HepG2 (cell line): ENCODE data around the gene PMVK. TPM values are rescaled to one million over a fixed set of nuclear protein-coding genes. Genes with fewer than 3 reads are reported as not detected.

Experiments
- ARNTL ChIP-seq: sonication (generic); formaldehyde crosslinking; IDR thresholded peaks from 2 replicates; pipeline ENCODE4 v1.4.0; 2020; ENCODE audit warnings: mild to moderate bottlenecking, missing genetic modification reagents
- ATF3 ChIP-seq: sonication (generic); formaldehyde crosslinking; IDR thresholded peaks from 2 replicates; pipeline ENCODE4 v1.4.0; 2020; ENCODE audit warnings: missing genetic modification reagents
- ESRRA ChIP-seq: sonication (generic); formaldehyde crosslinking; IDR thresholded peaks from 2 replicates; pipeline ENCODE4 v1.5.1; 2020; ENCODE audit warnings: mild to moderate bottlenecking, low read depth, missing genetic modification reagents
- HES4 ChIP-seq: sonication (generic); formaldehyde crosslinking; IDR thresholded peaks from 2 replicates; pipeline ENCODE4 v1.9.0; 2021; ENCODE audit warnings: mild to moderate bottlenecking, missing genetic modification reagents, borderline replicate concordance
- HNRNPL ChIP-seq: fragments of 200-400 bp; formaldehyde crosslinking; IDR thresholded peaks from 2 replicates; pipeline ENCODE4 v1.6.1; 2017; ENCODE audit warnings: mild to moderate bottlenecking, low read depth, low read length
- MED1 ChIP-seq: sonication (generic); formaldehyde crosslinking; IDR thresholded peaks from 2 replicates; pipeline ENCODE4 v1.4.0; 2020; ENCODE audit warnings: missing genetic modification reagents
- MYC ChIP-seq: sonication (generic); formaldehyde crosslinking; IDR thresholded peaks from 2 replicates; pipeline ENCODE4 v1.9.0; 2021; ENCODE audit warnings: missing genetic modification reagents, borderline replicate concordance
- NFKBIZ ChIP-seq: IDR thresholded peaks from 2 replicates; pipeline ENCODE4 v1.6.1; 2018; ENCODE audit warnings: missing genetic modification reagents, missing compliant biosample characterization
- PTBP1 ChIP-seq: fragments of 200-400 bp; formaldehyde crosslinking; IDR thresholded peaks from 2 replicates; pipeline ENCODE4 v1.6.1; 2018; ENCODE audit warnings: low read length, low read depth; ENCODE audit not compliant: poor library complexity, severe bottlenecking
- SIX1 ChIP-seq: sonication (generic); formaldehyde crosslinking; IDR thresholded peaks from 2 replicates; pipeline ENCODE4 v1.4.0; 2020; ENCODE audit warnings: missing genetic modification reagents, borderline replicate concordance
- SOX13 ChIP-seq, 3 experiments: fragments of 450-650 bp in 1 of 3; sonication (generic) in 1 of 3; formaldehyde crosslinking in 1 of 3; IDR thresholded peaks in 2 of 3; conservative IDR thresholded peaks in 1 of 3; 2 replicates each; pipeline versions ENCODE4 v1.5.0 to v1.6.1; 2016 to 2020; ENCODE audit warnings: antibody characterized with exemption in 1 of 3, mild to moderate bottlenecking in 1 of 3, missing compliant biosample characterization in 1 of 3, missing genetic modification reagents in 1 of 3, moderate library complexity in 1 of 3
- SP5 ChIP-seq: IDR thresholded peaks from 2 replicates; pipeline ENCODE4 v1.6.1; 2016; ENCODE audit warnings: low read depth, borderline replicate concordance
- TEF ChIP-seq: sonication (generic); formaldehyde crosslinking; IDR thresholded peaks from 2 replicates; pipeline ENCODE4 v1.5.0; 2020; ENCODE audit warnings: missing genetic modification reagents
- THYN1 ChIP-seq: sonication (generic); formaldehyde crosslinking; IDR thresholded peaks from 2 replicates; pipeline ENCODE4 v1.8.1; 2023; ENCODE audit warnings: low read depth, mild to moderate bottlenecking, moderate library complexity, missing genetic modification reagents, borderline replicate concordance
- ZFP36 ChIP-seq: fragments of 150-350 bp; IDR thresholded peaks from 2 replicates; pipeline ENCODE4 v1.6.1; 2018; ENCODE audit warnings: borderline replicate concordance, low read length, low read depth; ENCODE audit not compliant: partially characterized antibody
- ZFP82 ChIP-seq: sonication (generic); formaldehyde crosslinking; IDR thresholded peaks from 2 replicates; pipeline ENCODE4 v1.5.1; 2020; ENCODE audit warnings: mild to moderate bottlenecking, missing genetic modification reagents, borderline replicate concordance
- ZNF296 ChIP-seq: sonication (generic); formaldehyde crosslinking; conservative IDR thresholded peaks from 2 replicates; pipeline ENCODE4 v1.5.0; 2020; ENCODE audit warnings: mild to moderate bottlenecking, missing genetic modification reagents
- ZNF362 ChIP-seq: sonication (generic); formaldehyde crosslinking; IDR thresholded peaks from 2 replicates; pipeline ENCODE4 v1.4.0; 2020; ENCODE audit warnings: missing genetic modification reagents, mild to moderate bottlenecking, borderline replicate concordance
- ZNF460 ChIP-seq: sonication (generic); formaldehyde crosslinking; IDR thresholded peaks from 2 replicates; pipeline ENCODE4 v1.5.1; 2020; ENCODE audit warnings: missing genetic modification reagents, mild to moderate bottlenecking, borderline replicate concordance
- ZNF589 ChIP-seq: sonication (generic); formaldehyde crosslinking; conservative IDR thresholded peaks from 2 replicates; pipeline ENCODE4 v1.8.0; 2022; ENCODE audit warnings: mild to moderate bottlenecking, moderate library complexity, missing genetic modification reagents
- ZNF660 ChIP-seq: sonication (generic); formaldehyde crosslinking; IDR thresholded peaks from 2 replicates; pipeline ENCODE4 v1.5.1; 2020; ENCODE audit warnings: mild to moderate bottlenecking, low read depth, missing genetic modification reagents, borderline replicate concordance
- polyA plus RNA-seq, 8 experiments: library from polyadenylated mRNA; depleted of rRNA in 3 of 8; stranded (reverse) in 7 of 8; unstranded in 1 of 8; fragments of >200 nt; fragmentation: Illumina TruSeq in 4 of 8; extraction: Trizol in 4 of 8; gene quantifications; 2 replicates each; pipeline versions ENCODE4 v1.2.1 to v1.2.3, GENCODE V29; 2011 to 2016; ENCODE audit warnings: low read depth in 4 of 8, missing spikeins in 1 of 8, mixed read lengths in 1 of 8; ENCODE audit not compliant: insufficient read depth in 1 of 8
- total RNA-seq, 5 experiments: library from RNA; depleted of rRNA; stranded (reverse); fragments of >200 nt; fragmentation: Illumina TruSeq; extraction: Trizol; gene quantifications; 2 replicates each; pipeline ENCODE4 v1.2.3, GENCODE V29; 2016; ENCODE audit warnings: low read depth in 1 of 5
- TF ChIP-seq, protein P1 (sequence below): sonication (generic); formaldehyde crosslinking; IDR thresholded peaks from 2 replicates; pipeline ENCODE4 v1.4.0; 2020; ENCODE audit warnings: mild to moderate bottlenecking, missing genetic modification reagents
- TF ChIP-seq, protein P2 (sequence below): IDR thresholded peaks from 2 replicates; pipeline ENCODE4 v1.6.1; 2016; ENCODE audit warnings: missing genetic modification reagents, missing compliant biosample characterization
- TF ChIP-seq, protein P3 (sequence below): sonication (generic); formaldehyde crosslinking; IDR thresholded peaks from 2 replicates; pipeline ENCODE4 v1.4.0; 2020; ENCODE audit warnings: missing genetic modification reagents

Gene PMVK
- total and polyA plus RNA-seq, 2 of the 13 experiments (the other 11 are each of a cell fraction or from before 2014, with no cell fraction given), result 3.9 to 12.6 TPM

- TF ChIP-seq ZFP82 (CRISPR knock-in tag), result peak; percentile 34; the same call in 1 of the 2 replicates
- no peak for TF ChIP-seq ZFP36
- TF ChIP-seq ZNF362 (CRISPR knock-in tag), result no peak; the same call in 1 of the 2 replicates
- TF ChIP-seq SOX13 (IDR thresholded peaks at IDR 0.05), result no peak
- no peak for TF ChIP-seq SOX13 (CRISPR knock-in tag; conservative IDR thresholded peaks at IDR 0.05 in 1 of 2, IDR thresholded peaks at IDR 0.05 in 1 of 2)
- TF ChIP-seq THYN1 (CRISPR knock-in tag), result no peak
- peak; percentile 57; the same call in 1 of the 2 replicates for TF ChIP-seq MYC (CRISPR knock-in tag)
- no peak for TF ChIP-seq ZNF589 (CRISPR knock-in tag)
- TF ChIP-seq NFKBIZ, result no peak
- TF ChIP-seq ZNF460 (CRISPR knock-in tag), result peak; percentile 28; the same call in 1 of the 2 replicates
- peak; percentile 58 for TF ChIP-seq MED1 (CRISPR knock-in tag)
- TF ChIP-seq, protein P1, sequence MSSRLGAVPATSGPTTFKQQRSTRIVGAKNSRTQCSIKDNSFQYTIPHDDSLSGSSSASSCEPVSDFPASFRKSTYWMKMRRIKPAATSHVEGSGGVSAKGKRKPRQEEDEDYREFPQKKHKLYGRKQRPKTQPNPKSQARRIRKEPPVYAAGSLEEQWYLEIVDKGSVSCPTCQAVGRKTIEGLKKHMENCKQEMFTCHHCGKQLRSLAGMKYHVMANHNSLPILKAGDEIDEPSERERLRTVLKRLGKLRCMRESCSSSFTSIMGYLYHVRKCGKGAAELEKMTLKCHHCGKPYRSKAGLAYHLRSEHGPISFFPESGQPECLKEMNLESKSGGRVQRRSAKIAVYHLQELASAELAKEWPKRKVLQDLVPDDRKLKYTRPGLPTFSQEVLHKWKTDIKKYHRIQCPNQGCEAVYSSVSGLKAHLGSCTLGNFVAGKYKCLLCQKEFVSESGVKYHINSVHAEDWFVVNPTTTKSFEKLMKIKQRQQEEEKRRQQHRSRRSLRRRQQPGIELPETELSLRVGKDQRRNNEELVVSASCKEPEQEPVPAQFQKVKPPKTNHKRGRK (CRISPR knock-in tag), result no peak
- TF ChIP-seq ESRRA (CRISPR knock-in tag), result no peak
- TF ChIP-seq ZNF660 (CRISPR knock-in tag), result no peak
- TF ChIP-seq TEF (CRISPR knock-in tag), result no peak
- TF ChIP-seq ARNTL, result peak; percentile 28; the same call in 1 of the 2 replicates
- no peak for TF ChIP-seq ZNF296 (CRISPR knock-in tag)
- TF ChIP-seq HES4 (CRISPR knock-in tag), result no peak
- TF ChIP-seq, protein P2, sequence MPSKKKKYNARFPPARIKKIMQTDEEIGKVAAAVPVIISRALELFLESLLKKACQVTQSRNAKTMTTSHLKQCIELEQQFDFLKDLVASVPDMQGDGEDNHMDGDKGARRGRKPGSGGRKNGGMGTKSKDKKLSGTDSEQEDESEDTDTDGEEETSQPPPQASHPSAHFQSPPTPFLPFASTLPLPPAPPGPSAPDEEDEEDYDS, result peak; percentile 78
- TF ChIP-seq, protein P3, sequence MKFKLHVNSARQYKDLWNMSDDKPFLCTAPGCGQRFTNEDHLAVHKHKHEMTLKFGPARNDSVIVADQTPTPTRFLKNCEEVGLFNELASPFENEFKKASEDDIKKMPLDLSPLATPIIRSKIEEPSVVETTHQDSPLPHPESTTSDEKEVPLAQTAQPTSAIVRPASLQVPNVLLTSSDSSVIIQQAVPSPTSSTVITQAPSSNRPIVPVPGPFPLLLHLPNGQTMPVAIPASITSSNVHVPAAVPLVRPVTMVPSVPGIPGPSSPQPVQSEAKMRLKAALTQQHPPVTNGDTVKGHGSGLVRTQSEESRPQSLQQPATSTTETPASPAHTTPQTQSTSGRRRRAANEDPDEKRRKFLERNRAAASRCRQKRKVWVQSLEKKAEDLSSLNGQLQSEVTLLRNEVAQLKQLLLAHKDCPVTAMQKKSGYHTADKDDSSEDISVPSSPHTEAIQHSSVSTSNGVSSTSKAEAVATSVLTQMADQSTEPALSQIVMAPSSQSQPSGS, result 0 out of 2 replicates have a peak, but pooled peaks have one; percentile 20
- TF ChIP-seq ATF3 (CRISPR knock-in tag), result no peak
- TF ChIP-seq SIX1, result no peak
- TF ChIP-seq SP5 (CRISPR knock-in tag), result peak; percentile 98
- peak; percentile 85 for TF ChIP-seq HNRNPL
- no peak for TF ChIP-seq PTBP1
These were observed 4.5 kb downstream of the PMVK start (continued) for GRCh38 chr1:154931940-154932487.
